IMR-90 (cell line): Measurements from ENCODE around the gene KAZALD1.

Experiments used
- BHLHE40 ChIP-seq: fragments of 150-350 bp; IDR thresholded peaks from 2 replicates; pipeline ENCODE4 v1.6.1; 2016; ENCODE audit warnings: mild to moderate bottlenecking, low read depth, low read length
- CEBPB ChIP-seq: IDR thresholded peaks from 2 replicates; pipeline ENCODE4 v1.6.1; 2012; ENCODE audit warnings: low read depth, low read length, improper control_type of control experiment
- CTCF ChIP-seq: conservative IDR thresholded peaks from 2 replicates; pipeline ENCODE4 v1.5.1; 2012; ENCODE audit warnings: mild to moderate bottlenecking, low read depth, low read length, improper control_type of control experiment
- ELK1 ChIP-seq: fragments of 150-350 bp; IDR thresholded peaks from 2 replicates; pipeline ENCODE4 v1.6.1; 2016; ENCODE audit warnings: low read depth, mild to moderate bottlenecking, low read length, moderate library complexity, borderline replicate concordance
- MAFK ChIP-seq: IDR thresholded peaks from 2 replicates; pipeline ENCODE4 v1.6.1; 2012; ENCODE audit warnings: low read depth, low read length, improper control_type of control experiment
- MAZ ChIP-seq: IDR thresholded peaks from 2 replicates; pipeline ENCODE4 v1.6.1; 2012; ENCODE audit warnings: low read depth, mild to moderate bottlenecking, low read length, improper control_type of control experiment, moderate library complexity, borderline replicate concordance
- NFE2L2 ChIP-seq: fragments of 150-350 bp; IDR thresholded peaks from 2 replicates; pipeline ENCODE4 v1.6.1; 2016; ENCODE audit warnings: low read depth, mild to moderate bottlenecking, low read length
- POLR2A ChIP-seq: IDR thresholded peaks from 2 replicates; pipeline ENCODE4 v1.6.1; 2012; ENCODE audit warnings: mild to moderate bottlenecking, low read depth, low read length
- RAD21 ChIP-seq: IDR thresholded peaks from 2 replicates; pipeline ENCODE4 v1.6.1; 2012; ENCODE audit warnings: low read length, improper control_type of control experiment
- SMC3 ChIP-seq: fragments of 150-350 bp; IDR thresholded peaks from 2 replicates; pipeline ENCODE4 v1.6.1; 2016; ENCODE audit warnings: low read depth, mild to moderate bottlenecking, antibody characterized with exemption, low read length, moderate library complexity
- USF2 ChIP-seq: fragments of 150-350 bp; IDR thresholded peaks from 2 replicates; pipeline ENCODE4 v1.6.1; 2017; ENCODE audit warnings: mild to moderate bottlenecking, antibody characterized with exemption, low read length, low read depth

- TF ChIP-seq USF2 (no peak), CTCF (no peak), POLR2A (no peak), MAFK (no peak), CEBPB (no peak), MAZ (no peak), SMC3 (no peak), NFE2L2 (no peak), RAD21 (no peak), BHLHE40 (no peak), ELK1 (no peak)
These were observed 6.9 kb upstream of the KAZALD1 start for GRCh38 chr10:101054876-101055275.
